GM12878 (cell line): ENCODE data around the gene SMURF1. TPM values are rescaled to one million over a fixed set of nuclear protein-coding genes. Genes with fewer than 3 reads are reported as not detected.

Experiments
- ATAC-seq: fragments of 200-7000 bp; cut with Tn5 transposase; 3 replicates; pipeline ENCODE4 v1.9.1; 2020; ENCODE audit warnings: mild to moderate bottlenecking, moderate library complexity
- BruUV-seq: library from RNA; stranded (reverse); fragments of 400-500 nt; replicated peaks from 2 replicates; lab custom pipeline; 2021; lab: Mats Ljungman, UMichigan
- CTCF ChIA-PET: fragments of 300-600 bp; sonication (Branson Sonifier 250); formaldehyde crosslinking; extraction: SDS; loops from one replicate; lab custom pipeline; 2021; ENCODE audit warnings: inconsistent platforms; lab: Yijun Ruan, JAX
- POLR2A ChIA-PET: fragments of 350-600 bp; formaldehyde crosslinking; extraction: SDS; loops from one replicate; lab custom pipeline; 2021; ENCODE audit warnings: inconsistent platforms; lab: Charles Lee
- RAD21 ChIA-PET: fragments of 300-600 bp; sonication (Branson Sonifier 250); formaldehyde crosslinking; loops from one replicate; lab custom pipeline; 2023; ENCODE audit warnings: antibody characterized with exemption; ENCODE audit not compliant: unreplicated experiment; lab: Charles Lee
- SMC1A ChIA-PET: fragments of 300-600 bp; sonication (Branson Sonifier 250); formaldehyde crosslinking; loops from one replicate; lab custom pipeline; 2023; ENCODE audit not compliant: unreplicated experiment, uncharacterized antibody; lab: Charles Lee
- DNase-seq: peaks from one replicate; pipeline ENCODE4 v3.0.0-alpha.2; 2011; ENCODE audit warnings: low read depth, low spot score
- FAIRE-seq: peaks from 3 replicates; lab custom pipeline; 2011; peaks lifted over from hg19 to GRCh38; lab: Jason Lieb, UNC
- H2AFZ ChIP-seq: 2 replicates; pipeline ENCODE4 v1.6.0; 2011; ENCODE audit warnings: low read depth, low read length, control low read depth; ENCODE audit not compliant: control insufficient read depth
- H3K27ac ChIP-seq: 2 replicates; pipeline ENCODE4 v1.5.1; 2011; ENCODE audit warnings: control low read depth; ENCODE audit not compliant: control insufficient read depth, insufficient read depth
- H3K27me3 ChIP-seq, 2 experiments: replicated peaks in 1 of 2; 2 replicates each; pipeline versions ENCODE4 v1.6.0 to v1.6.1; 2011; ENCODE audit warnings: low read length in 1 of 2; ENCODE audit not compliant: control insufficient read depth in 2 of 2, insufficient read depth in 2 of 2
- H3K36me3 ChIP-seq, 2 experiments: 2 replicates each; pipeline ENCODE4 v1.5.1; 2011; ENCODE audit warnings: low read length in 1 of 2; ENCODE audit not compliant: control insufficient read depth in 2 of 2, insufficient read depth in 2 of 2
- H3K4me1 ChIP-seq: 2 replicates; pipeline ENCODE4 v1.6.1; 2011; ENCODE audit warnings: mild to moderate bottlenecking, low read length, moderate library complexity, mixed read lengths; ENCODE audit not compliant: control insufficient read depth, insufficient read depth
- H3K4me2 ChIP-seq: 2 replicates; pipeline ENCODE4 v1.6.0; 2011; ENCODE audit warnings: control low read depth; ENCODE audit not compliant: control insufficient read depth, insufficient read depth
- H3K4me3 ChIP-seq: fragments of 200-600 bp; sonication (generic); 2 replicates; pipeline ENCODE4 v1.5.1; 2016
- H3K79me2 ChIP-seq: 2 replicates; pipeline ENCODE4 v1.6.0; 2011; ENCODE audit warnings: low read length; ENCODE audit not compliant: control insufficient read depth, insufficient read depth
- H3K9ac ChIP-seq: 2 replicates; pipeline ENCODE4 v1.8.0; 2011; ENCODE audit warnings: low read length, control low read depth, mixed read lengths; ENCODE audit not compliant: control insufficient read depth, insufficient read depth
- H3K9me3 ChIP-seq: replicated peaks from 3 replicates; pipeline ENCODE4 v1.5.1; 2011; ENCODE audit warnings: mild to moderate bottlenecking, low read length; ENCODE audit not compliant: control insufficient read depth, insufficient read depth
- H4K20me1 ChIP-seq: 2 replicates; pipeline ENCODE4 v1.6.0; 2011; ENCODE audit not compliant: control insufficient read depth, insufficient read depth
- BRCA1 ChIP-seq: IDR thresholded peaks from 2 replicates; pipeline ENCODE4 v1.6.1; 2011; ENCODE audit warnings: low read depth, low read length, improper control_type of control experiment
- CHD1 ChIP-seq: IDR thresholded peaks from 2 replicates; pipeline ENCODE4 v1.6.1; 2012; ENCODE audit warnings: low read depth, low read length, improper control_type of control experiment
- EZH2 ChIP-seq: IDR thresholded peaks from 2 replicates; pipeline ENCODE4 v1.6.1; 2012; ENCODE audit warnings: low read depth, mild to moderate bottlenecking, control low read depth, inconsistent platforms, low read length, borderline replicate concordance; ENCODE audit not compliant: control insufficient read depth
- IRF4 ChIP-seq: IDR thresholded peaks from 2 replicates; pipeline ENCODE4 v1.6.1; 2011; ENCODE audit warnings: low read depth, low read length
- JUND ChIP-seq: IDR thresholded peaks from 2 replicates; pipeline ENCODE4 v1.6.1; 2012; ENCODE audit warnings: low read depth, mild to moderate bottlenecking, low read length, improper control_type of control experiment, moderate library complexity
- KLF5 ChIP-seq: fragments of 450-650 bp; IDR thresholded peaks from 2 replicates; pipeline ENCODE4 v1.6.1; 2014; ENCODE audit warnings: mild to moderate bottlenecking; ENCODE audit not compliant: partially characterized antibody
- MTA3 ChIP-seq: IDR thresholded peaks from 2 replicates; pipeline ENCODE4 v1.6.1; 2012; ENCODE audit warnings: low read length, inconsistent platforms, borderline replicate concordance
- RCOR1 ChIP-seq: conservative IDR thresholded peaks from 2 replicates; pipeline ENCODE4 v1.6.1; 2012; ENCODE audit warnings: low read depth, low read length, improper control_type of control experiment
- RUNX3 ChIP-seq: IDR thresholded peaks from 2 replicates; pipeline ENCODE4 v1.6.1; 2012; ENCODE audit warnings: low read length, inconsistent platforms
- SMC3 ChIP-seq: IDR thresholded peaks from 2 replicates; pipeline ENCODE4 v1.6.1; 2011; ENCODE audit warnings: low read length, improper control_type of control experiment, borderline replicate concordance
- SUZ12 ChIP-seq: fragments of 200-600 bp; sonication (generic); IDR thresholded peaks from one replicate; pipeline ENCODE4 v1.6.1; 2018; ENCODE audit warnings: antibody characterized with exemption, mild to moderate bottlenecking; ENCODE audit not compliant: unreplicated experiment
- ZBTB40 ChIP-seq: fragments of 450-650 bp; IDR thresholded peaks from 2 replicates; pipeline ENCODE4 v1.6.1; 2016; ENCODE audit warnings: mild to moderate bottlenecking, moderate library complexity, borderline replicate concordance
- ZNF217 ChIP-seq: fragments of 450-650 bp; IDR thresholded peaks from 2 replicates; pipeline ENCODE4 v1.6.1; 2017; ENCODE audit warnings: antibody characterized with exemption, mild to moderate bottlenecking
- ZNF24 ChIP-seq: fragments of 450-650 bp; IDR thresholded peaks from 2 replicates; pipeline ENCODE4 v1.6.1; 2017; ENCODE audit warnings: antibody characterized with exemption, mild to moderate bottlenecking
- ZNF622 ChIP-seq: fragments of 450-650 bp; IDR thresholded peaks from 2 replicates; pipeline ENCODE4 v1.6.1; 2017; ENCODE audit warnings: mild to moderate bottlenecking, inconsistent platforms
- ZSCAN29 ChIP-seq: fragments of 450-650 bp; IDR thresholded peaks from 2 replicates; pipeline ENCODE4 v1.6.1; 2017; ENCODE audit warnings: mild to moderate bottlenecking, moderate library complexity
- in situ Hi-C: fragments of 300-500 bp; cut with MboI; formaldehyde crosslinking; loops from 9 replicates; pipeline ENCODE4 v1.14.3; 2018; ENCODE audit warnings: mixed read lengths
- intact Hi-C: fragments of 100-400 bp; cut with micrococcal nuclease; formaldehyde crosslinking; loops from one replicate; pipeline ENCODE4 v1.14.2; 2022; ENCODE audit not compliant: unreplicated experiment
- polyA plus RNA-seq, 11 experiments: library from polyadenylated mRNA; depleted of rRNA in 4 of 11; unstranded in 6 of 11; stranded (reverse) in 5 of 11; fragments of >200 nt; fragmentation: Nextera tagmentation in 4 of 11; fragmentation: Illumina TruSeq in 1 of 11; extraction: Ambion mirVana in 4 of 11; extraction: Trizol in 1 of 11; gene quantifications; 1 replicate in 1 of 11; 2 replicates in 10 of 11; pipeline versions ENCODE4 v1.2.1 to v1.2.3, GENCODE V29; 2011 to 2016; ENCODE audit warnings: inconsistent platforms in 2 of 11, missing spikeins in 2 of 11, low read depth in 1 of 11
- total RNA-seq, 4 experiments: library from RNA; depleted of rRNA in 3 of 4; stranded (reverse); fragments of >200 nt in 3 of 4; fragmentation: Illumina TruSeq in 1 of 4; extraction: Trizol in 1 of 4; gene quantifications; 2 replicates each; pipeline versions ENCODE4 v1.2.1 to v1.2.3, GENCODE V29; 2013 to 2021
- TF ChIP-seq, protein P1 (sequence below): fragments of 450-650 bp; IDR thresholded peaks from 2 replicates; pipeline ENCODE4 v1.6.1; 2017; ENCODE audit warnings: antibody characterized with exemption, mild to moderate bottlenecking, moderate library complexity

Gene SMURF1
- total and polyA plus RNA-seq, 10 of the 15 experiments (the other 5 are each of a cell fraction or from before 2014, with no cell fraction given): 0.76 to 14.0 (median 7.9) TPM

GRCh38 chr7:99094401-99094800, 49.5 kb downstream of the SMURF1 start:
- in situ Hi-C loops: no loop called here

More at GRCh38 chr7:99094401-99094800, 49.5 kb downstream of the SMURF1 start:
- no peak overlapping the region for H3K9ac ChIP-seq
- DNase-seq: no peak
- FAIRE-seq: no peak
- RAD21 ChIA-PET: no interaction called here
- no peak overlapping the region for H3K27ac ChIP-seq
- no peak overlapping the region for H3K4me3 ChIP-seq
- POLR2A ChIA-PET: interaction anchor here (0.7 kb wide), 1 partner anchor 278 kb away, joined by 4 read pairs; no protein-coding TSS in a partner anchor
- CTCF ChIA-PET: interaction anchor here (0.6 to 0.9 kb wide), 2 partner anchors 13 to 17 kb away, joined by 4 to 5 read pairs; no protein-coding TSS in a partner anchor
- no peaks in the 10 kb centered on the region for H3K27me3 ChIP-seq
- no peak overlapping the region for H2AFZ ChIP-seq
- BruUV-seq: no TSS peak
- no peaks in the 10 kb centered on the region for H4K20me1 ChIP-seq
- intact Hi-C loops: no loop called here
- no peak overlapping the region for H3K4me2 ChIP-seq
- H3K36me3 ChIP-seq: no peaks in the 10 kb centered on the region
- ATAC-seq: no peak
- no peaks in the 10 kb centered on the region for H3K4me1 ChIP-seq
- TF ChIP-seq SMC3: no peak
- TF ChIP-seq ZNF217: no peak
- TF ChIP-seq SUZ12: no peak
- TF ChIP-seq, protein P1, sequence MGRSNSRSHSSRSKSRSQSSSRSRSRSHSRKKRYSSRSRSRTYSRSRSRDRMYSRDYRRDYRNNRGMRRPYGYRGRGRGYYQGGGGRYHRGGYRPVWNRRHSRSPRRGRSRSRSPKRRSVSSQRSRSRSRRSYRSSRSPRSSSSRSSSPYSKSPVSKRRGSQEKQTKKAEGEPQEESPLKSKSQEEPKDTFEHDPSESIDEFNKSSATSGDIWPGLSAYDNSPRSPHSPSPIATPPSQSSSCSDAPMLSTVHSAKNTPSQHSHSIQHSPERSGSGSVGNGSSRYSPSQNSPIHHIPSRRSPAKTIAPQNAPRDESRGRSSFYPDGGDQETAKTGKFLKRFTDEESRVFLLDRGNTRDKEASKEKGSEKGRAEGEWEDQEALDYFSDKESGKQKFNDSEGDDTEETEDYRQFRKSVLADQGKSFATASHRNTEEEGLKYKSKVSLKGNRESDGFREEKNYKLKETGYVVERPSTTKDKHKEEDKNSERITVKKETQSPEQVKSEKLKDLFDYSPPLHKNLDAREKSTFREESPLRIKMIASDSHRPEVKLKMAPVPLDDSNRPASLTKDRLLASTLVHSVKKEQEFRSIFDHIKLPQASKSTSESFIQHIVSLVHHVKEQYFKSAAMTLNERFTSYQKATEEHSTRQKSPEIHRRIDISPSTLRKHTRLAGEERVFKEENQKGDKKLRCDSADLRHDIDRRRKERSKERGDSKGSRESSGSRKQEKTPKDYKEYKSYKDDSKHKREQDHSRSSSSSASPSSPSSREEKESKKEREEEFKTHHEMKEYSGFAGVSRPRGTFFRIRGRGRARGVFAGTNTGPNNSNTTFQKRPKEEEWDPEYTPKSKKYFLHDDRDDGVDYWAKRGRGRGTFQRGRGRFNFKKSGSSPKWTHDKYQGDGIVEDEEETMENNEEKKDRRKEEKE: no peak
- no peak for TF ChIP-seq ZNF622
- TF ChIP-seq BRCA1: no peak
- TF ChIP-seq CHD1: no peak
- TF ChIP-seq RCOR1: no peak
- TF ChIP-seq JUND: no peak
- no peak for TF ChIP-seq EZH2
- TF ChIP-seq ZSCAN29: no peak
- no peak for TF ChIP-seq ZNF24
- no peak for TF ChIP-seq IRF4
- no peak for TF ChIP-seq ZBTB40
- TF ChIP-seq MTA3: no peak
- no peak for TF ChIP-seq RUNX3
- no peak for TF ChIP-seq KLF5
- H3K9me3 ChIP-seq: peaks cover 7% of the 10 kb centered on the region; the same call in 2 of the 3 replicates
- SMC1A ChIA-PET: interaction anchor here (0.6 to 1.3 kb wide), 4 partner anchors 11 to 44 kb away, joined by 3 to 4 read pairs (median 3); no protein-coding TSS in a partner anchor
- H3K79me2 ChIP-seq: peaks cover 4% of the 10 kb centered on the region
